ENCODE results near the gene KRT39.
"Not testable (repeated sequence)": the region's sequence is repeated elsewhere in the genome, so short reads cannot be mapped to it uniquely, and the experiment has no call there.

KRT39 gene

DNA sequence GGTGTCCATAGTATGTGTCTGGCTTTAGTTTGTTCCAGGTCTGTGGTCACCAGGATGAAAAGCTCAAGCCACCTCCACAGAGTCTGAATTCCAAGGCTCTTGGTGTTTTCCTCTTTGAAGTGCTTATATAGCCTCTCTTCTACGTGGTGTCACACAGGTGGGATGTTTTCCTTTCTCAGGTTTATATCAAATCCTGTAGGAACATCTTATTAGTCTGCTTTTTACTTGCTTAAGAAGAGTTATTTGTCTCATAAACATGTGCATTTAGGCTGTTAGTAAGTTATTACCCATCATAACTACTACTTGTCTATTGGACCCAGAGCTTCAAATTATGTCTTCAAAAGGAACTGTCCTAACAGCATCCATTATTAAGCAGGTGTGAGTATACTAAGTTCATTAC, at the start of gene KRT39:
KRT39 (minus strand) TSS at position 101 of the 400 bp plus-strand sequence; CDS start at position 9, 92 bp downstream.
- no peak for DNase-seq

DNA sequence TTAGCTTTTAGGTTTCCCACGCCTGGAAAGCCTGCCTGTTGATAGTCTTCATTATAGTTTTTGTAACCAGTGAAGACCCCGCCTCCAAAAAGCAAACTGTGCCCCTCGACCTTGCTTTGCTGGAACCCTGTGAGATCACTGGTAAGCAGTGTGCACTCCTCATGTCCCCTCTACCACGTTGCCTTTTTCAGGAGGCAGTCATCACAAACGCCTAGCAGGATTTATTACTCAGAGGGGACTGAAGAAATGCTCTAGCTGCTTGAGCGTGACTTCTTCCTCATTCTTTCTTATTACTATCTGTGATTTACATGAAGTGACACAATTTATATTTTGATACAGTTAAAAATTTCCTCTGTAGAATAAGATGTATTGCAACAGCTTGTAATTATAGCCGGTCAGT, 48.7 kb upstream of the KRT39 start:
- DNase-seq = no peak

DNA sequence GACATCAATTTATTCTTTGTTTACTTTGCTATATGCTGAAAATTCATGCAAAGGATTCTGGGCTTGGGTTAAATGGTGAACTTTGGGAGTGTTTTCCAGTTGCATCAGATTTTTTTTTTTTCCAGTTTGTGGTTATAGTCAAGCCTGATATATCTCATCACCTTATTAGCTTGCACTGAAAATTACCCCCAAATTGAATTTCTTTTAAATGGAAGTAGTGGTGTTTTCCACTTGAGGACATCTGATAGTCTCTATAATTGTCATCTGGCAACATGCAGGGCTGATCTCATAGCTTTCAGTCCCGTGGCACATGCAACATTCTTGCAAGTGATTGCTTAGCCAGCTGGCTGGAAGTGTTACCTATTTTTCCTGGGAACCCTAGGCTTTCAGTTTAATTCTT, 46.9 kb upstream of the KRT39 start:
- no peak for DNase-seq

- DNase-seq = no peak
Observed at GRCh38 chr17:41013181-41013580, 46.4 kb upstream of the KRT39 start.

- DNase-seq = no peak
Observed at GRCh38 chr17:41012326-41013120, 45.8 kb upstream of the KRT39 start.

GRCh38 chr17:41010441-41010840, 43.7 kb upstream of the KRT39 start:
- DNase-seq = no peak

DNA sequence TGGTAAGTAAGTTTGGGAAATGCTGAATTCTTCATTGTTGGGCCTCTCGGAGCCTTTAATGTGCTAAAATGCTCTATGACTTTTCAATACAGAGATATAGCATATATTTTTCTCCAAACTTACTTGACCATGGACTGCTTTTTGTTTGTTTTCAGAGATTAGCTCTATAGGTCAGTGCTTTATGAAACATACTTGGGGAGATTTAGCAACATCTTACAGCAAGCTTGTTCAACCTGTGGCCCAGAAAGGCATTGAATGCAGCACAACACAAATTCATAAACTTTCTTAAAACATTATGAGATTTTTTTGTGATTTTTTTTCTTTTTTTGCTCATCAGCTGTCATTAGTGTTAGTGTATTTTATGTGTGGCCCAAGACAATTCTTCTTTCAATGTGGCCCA, 43.2 kb upstream of the KRT39 start:
- DNase-seq = no peak

DNA sequence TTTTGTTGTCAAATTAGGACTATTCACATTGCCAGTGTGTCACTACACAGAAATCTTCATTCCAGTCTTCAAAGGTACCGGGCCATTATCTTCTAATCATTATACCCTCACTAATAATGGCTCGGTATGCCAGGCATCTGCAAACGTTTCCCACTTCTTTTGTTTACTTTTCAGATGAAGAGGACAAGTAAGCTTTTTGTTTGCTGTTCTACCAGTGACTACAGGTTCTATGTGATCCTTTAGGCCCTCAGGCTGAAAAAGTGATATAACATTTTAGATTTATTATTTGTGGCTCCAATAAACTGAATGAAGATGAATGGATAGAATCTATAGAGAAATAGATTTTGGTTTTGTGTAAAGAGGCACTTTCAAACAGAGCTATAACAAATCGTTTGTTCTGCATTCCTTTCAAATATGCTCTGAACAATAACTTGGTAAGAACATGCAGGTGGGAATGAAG, 42.6 kb upstream of the KRT39 start:
- DNase-seq = no peak

DNA sequence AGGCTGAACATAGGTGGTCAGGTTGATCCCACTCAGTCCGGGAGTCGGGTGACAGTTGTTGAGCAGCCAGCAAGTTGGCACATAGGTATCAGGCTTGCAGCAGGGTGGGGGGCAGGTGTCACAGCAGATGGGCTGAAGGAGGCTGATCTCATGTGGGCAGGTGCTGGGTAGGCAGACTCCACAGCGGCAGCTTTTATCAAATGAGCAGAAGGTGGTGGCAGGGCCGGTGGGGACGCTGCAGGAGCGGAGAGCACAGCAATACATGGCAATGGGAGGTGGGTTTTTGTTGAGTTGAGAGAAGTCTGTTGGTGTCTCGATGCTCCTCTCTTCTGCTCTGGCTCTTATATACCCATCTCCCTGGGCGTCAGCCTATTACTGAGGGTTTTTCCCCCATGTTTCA, 42.1 kb upstream of the KRT39 start, which contains the start of gene KRTAP3-1:
KRTAP3-1 (minus strand) TSS at position 318 of the 400 bp plus-strand sequence; CDS start at position 264, 54 bp downstream.
- DNase-seq = no peak

DNA sequence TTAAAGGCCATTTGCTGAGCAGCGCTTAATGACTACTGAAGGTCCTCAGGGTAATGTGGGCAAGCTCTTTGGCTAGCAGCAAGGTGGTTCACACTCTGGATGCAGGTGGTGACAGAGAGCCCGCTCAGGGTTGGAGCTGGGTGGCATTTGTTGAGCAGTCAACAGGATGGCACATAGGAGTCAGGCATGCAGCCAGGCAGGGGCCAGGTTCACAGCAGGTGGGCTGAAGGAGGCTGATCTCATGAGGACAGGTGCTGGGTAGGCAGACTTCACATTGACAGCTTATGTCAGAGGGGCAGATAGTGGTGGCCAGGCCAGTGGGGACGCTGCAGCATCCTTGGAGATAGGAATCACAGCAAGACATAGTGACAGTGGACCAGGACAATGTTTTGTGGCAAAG, 37.6 kb upstream of the KRT39 start:
- no peak for DNase-seq

- no peak for DNase-seq
Observed at GRCh38 chr17:41003926-41004325, 37.2 kb upstream of the KRT39 start.

GRCh38 chr17:41002814-41003213, 36.1 kb upstream of the KRT39 start:
- DNase-seq = peak in 1 of 2 donors; percentile 22

DNA sequence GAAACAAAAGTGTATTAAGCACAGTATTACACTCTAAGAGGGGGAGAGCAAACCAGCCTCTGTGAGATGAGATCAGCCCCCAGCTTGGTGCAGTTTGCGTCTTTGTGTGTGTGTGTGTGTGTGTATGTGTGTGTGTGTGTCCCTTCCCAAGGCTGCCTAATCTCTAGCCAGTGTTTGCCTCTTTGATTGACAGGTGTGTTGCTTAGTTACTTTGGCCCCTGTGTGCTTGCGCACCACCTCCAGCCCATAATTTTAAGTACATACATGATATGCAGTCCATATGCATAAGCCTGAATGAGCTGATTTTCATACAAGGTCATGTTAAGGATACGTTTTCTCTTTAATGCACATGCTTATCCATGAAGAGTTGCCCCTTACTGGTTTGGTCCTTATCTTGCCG, 35.0 kb upstream of the KRT39 start:
- no peak for DNase-seq

GRCh38 chr17:40999563-40999962, 32.8 kb upstream of the KRT39 start, which contains the start of gene KRTAP3-2:
KRTAP3-2 (minus strand) TSS chr17:40999906; CDS start chr17:40999853, 53 bp downstream.
- not testable (repeated sequence) for DNase-seq

DNA sequence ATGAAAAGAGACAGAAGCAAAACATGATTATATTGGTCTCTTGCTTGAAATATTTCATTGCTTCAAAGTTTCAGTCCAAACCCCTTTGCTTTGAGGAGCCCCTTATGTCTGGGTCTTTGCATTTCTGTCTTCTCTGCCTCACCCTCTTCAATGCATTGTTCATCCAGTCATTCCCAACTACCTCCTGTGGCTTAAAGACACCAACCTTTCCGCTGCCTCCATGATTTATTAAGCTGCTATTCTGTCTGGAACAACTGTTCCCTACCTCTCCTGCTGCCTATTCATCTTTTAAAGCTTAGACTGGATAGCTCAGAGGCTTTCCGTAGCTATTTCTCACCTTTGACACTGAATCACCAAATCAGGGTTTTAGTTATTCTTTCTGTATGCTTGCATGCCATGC, 30.6 kb upstream of the KRT39 start:
- no peak for DNase-seq

GRCh38 chr17:40996829-40997228, 30.1 kb upstream of the KRT39 start:
- no peak for DNase-seq

DNA sequence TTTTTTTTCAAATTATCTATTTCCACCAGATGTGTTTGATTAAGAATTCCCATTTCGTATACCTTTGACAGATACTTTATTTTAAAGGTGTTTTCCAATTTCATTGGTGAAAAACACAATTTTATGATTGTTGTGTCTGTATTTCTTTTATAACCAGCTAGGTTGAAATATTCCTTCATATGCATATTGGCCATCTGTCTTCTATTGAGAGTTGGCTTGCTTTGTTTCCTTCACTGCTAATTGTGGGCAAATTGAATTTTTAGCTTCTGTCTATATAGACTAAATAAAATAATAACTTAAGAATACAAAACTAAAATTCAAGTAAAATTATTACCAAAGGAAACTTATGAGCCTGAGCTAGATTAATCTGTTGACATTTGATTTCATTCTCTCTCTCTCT, 28.4 kb upstream of the KRT39 start:
- no peak for DNase-seq

DNA sequence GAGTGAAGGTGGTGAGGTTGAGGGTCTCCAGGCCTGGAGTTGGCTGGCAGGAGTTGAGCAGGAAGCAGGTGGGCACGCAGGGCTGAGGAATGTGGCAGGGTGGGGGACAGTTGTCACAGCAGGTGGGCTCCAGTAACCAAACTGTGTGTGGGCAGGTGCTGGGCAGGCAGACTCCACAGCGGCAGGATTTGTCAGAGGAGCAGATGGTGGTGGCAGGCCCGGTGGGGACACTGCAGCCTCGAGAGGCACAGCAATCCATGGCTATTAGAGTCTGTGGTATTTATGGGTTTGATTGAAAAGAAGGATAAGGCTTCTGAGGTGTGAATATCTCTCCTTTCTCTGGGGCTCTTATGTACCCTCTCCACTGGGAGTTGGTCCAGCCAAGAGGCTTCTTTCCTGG, 27.1 kb upstream of the KRT39 start, which contains the start of gene KRTAP3-3:
KRTAP3-3 (minus strand) TSS at position 326 of the 400 bp plus-strand sequence; CDS start at position 259, 67 bp downstream.
- no peak for DNase-seq

- no peak for DNase-seq
Observed at GRCh38 chr17:40993084-40993483, 26.3 kb upstream of the KRT39 start.

GRCh38 chr17:40992666-40993065, 25.9 kb upstream of the KRT39 start:
- no peak for DNase-seq

DNA sequence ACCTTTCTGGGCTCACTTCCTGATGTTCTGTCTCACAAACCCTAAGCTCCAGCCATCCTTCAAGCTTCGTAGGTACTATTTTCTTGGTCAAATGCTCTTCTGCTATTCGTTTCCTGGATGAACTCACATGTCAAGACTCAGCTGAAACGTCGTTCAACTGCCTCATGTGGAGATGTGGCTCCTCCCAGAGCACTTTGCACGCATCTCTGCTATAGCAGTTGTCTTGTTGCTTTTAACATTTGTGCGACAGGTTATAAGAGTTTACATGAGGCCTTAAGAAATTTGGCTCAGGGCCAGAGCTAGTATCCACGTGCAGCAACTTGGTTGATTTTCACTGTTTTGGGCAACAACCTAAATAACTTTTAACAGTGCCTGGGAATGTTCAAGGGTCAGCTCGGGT, 20.2 kb upstream of the KRT39 start:
- DNase-seq = no peak

DNA sequence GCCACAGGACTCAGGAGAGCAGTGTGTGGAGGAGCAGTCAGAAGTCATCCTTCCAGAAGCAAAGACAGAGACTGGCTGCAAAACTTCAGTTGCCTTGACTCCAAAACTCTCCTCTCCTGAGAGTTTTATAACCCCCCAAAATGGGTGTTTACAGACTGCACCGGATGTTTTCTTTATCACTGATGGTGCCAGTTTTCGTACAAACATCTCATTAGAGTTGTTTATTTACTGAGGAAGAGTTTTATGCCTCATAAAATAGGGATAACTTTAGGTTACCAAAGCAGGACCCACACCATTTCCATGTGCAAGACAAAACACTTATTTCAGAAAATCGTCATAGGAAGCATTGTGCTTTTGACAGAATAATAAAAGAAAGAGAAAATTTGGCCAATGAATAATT, 17.5 kb upstream of the KRT39 start, which contains the start of gene KRT40:
KRT40 (minus strand) TSS at position 101 of the 400 bp plus-strand sequence; CDS start at position 48, 53 bp downstream.
- DNase-seq = no peak

GRCh38 chr17:40981115-40981514, 14.4 kb upstream of the KRT39 start:
- no peak for DNase-seq

DNA sequence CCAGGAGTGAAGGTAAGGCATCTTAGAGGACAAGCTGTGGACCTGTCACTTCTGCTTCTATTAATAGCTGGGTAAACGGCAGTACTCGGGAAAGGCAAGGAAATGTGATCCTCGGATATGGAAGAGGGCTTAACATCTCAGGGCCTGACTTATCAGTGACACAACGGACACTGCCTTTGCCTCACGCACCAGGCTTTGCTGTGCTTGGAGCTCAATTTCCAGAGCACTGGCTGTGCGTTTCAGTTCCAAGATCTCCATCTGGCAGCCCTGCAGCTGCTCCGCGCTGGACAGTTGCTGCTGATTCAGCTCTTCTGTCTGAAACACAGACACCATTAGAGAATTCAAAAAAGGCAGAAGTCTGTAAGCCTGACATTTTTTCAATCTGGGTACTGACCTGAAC, 13.8 kb upstream of the KRT39 start:
- DNase-seq = no peak
